ENCODE results near the gene INSYN1.

- TF ChIP-seq CTCF (IDR thresholded peaks at IDR 0.05; ENCODE audit: extremely low read depth in 1 of 2, insufficient read depth in 1 of 2, low read depth in 1 of 2, low read length in 2 of 2): no peak
- no peak for TF ChIP-seq MAX (IDR thresholded peaks at IDR 0.05; ENCODE audit: insufficient read depth, insufficient read length)
- no peak for TF ChIP-seq EZH2 (IDR thresholded peaks at IDR 0.05; ENCODE audit: borderline replicate concordance, low read depth, low read length, severe bottlenecking)
- TF ChIP-seq POLR2A (IDR thresholded peaks at IDR 0.05; ENCODE audit: low read depth, low read length): no peak
- TF ChIP-seq FOS (IDR thresholded peaks at IDR 0.05; ENCODE audit: borderline replicate concordance, insufficient read depth, low read length): no peak
- TF ChIP-seq POLR2AphosphoS5 (IDR thresholded peaks at IDR 0.05; ENCODE audit: insufficient read depth, low read depth, low read length): no peak
Observed at GRCh38 chr15:73756390-73756789, 3.2 kb upstream of the INSYN1 start.

Measured in endothelial cell of umbilical vein (primary cell).